Measurements from ENCODE around the gene ACTN1. TPM values are rescaled to one million over a fixed set of nuclear protein-coding genes. Genes with fewer than 3 reads are reported as not detected.

ACTN1 gene
- total and polyA plus RNA-seq, 2 experiments from 2014 or later = 88.0 to 163 TPM

DNA sequence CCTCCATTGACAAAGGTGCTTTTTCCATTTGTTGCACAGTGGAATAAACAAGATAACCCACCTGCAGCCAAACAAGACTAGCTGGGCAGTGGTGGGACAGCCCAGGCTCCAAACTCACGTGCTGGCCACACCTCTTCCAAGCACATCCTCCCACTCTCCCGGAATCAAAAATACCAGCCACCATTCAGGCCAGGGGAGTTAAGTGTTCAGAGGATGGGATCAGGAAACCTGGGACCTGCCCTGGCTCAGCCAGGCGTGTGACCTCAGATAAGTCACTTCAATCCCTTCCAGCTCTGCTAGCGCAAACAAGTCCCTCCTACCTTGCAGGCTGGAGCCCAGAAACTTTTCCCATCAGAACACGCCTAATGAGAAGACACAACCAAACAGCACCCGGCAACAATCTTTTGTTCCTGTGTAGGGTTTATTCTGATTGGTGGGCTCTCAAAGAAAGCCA lies 43.3 kb downstream of the ACTN1 start:
- H3K9me3 ChIP-seq (ENCODE audit: low read depth) = no peaks in the 10 kb centered on the region
- no peak for DNase-seq (ENCODE audit: low spot score)
- H3K4me3 ChIP-seq = no peak overlapping the region
- H3K4me1 ChIP-seq (ENCODE audit: insufficient read depth) = peaks cover 47% of the 10 kb centered on the region
- WGBS (ENCODE audit: low lambda C conversion rate, missing lambda C conversion rate) = 58% methylated on average over 6 of the region's 6 CpGs
- TF ChIP-seq EZH2phosphoT487 (IDR thresholded peaks at IDR 0.05; ENCODE audit: low read depth, severe bottlenecking, unreplicated experiment) = no peak
- no peak for TF ChIP-seq EZH2 (IDR thresholded peaks at IDR 0.05; ENCODE audit: borderline replicate concordance)
- TF ChIP-seq, protein P1, sequence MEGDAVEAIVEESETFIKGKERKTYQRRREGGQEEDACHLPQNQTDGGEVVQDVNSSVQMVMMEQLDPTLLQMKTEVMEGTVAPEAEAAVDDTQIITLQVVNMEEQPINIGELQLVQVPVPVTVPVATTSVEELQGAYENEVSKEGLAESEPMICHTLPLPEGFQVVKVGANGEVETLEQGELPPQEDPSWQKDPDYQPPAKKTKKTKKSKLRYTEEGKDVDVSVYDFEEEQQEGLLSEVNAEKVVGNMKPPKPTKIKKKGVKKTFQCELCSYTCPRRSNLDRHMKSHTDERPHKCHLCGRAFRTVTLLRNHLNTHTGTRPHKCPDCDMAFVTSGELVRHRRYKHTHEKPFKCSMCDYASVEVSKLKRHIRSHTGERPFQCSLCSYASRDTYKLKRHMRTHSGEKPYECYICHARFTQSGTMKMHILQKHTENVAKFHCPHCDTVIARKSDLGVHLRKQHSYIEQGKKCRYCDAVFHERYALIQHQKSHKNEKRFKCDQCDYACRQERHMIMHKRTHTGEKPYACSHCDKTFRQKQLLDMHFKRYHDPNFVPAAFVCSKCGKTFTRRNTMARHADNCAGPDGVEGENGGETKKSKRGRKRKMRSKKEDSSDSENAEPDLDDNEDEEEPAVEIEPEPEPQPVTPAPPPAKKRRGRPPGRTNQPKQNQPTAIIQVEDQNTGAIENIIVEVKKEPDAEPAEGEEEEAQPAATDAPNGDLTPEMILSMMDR (IDR thresholded peaks at IDR 0.05; ENCODE audit: poor library complexity) = no peak
- peaks cover 9% of the 10 kb centered on the region for H4K20me1 ChIP-seq (ENCODE audit: insufficient read depth, poor library complexity, severe bottlenecking)
- H3K9me2 ChIP-seq (replicated peaks; ENCODE audit: insufficient read depth) = no peaks in the 10 kb centered on the region
- H3K4me2 ChIP-seq = no peak overlapping the region
- H2AFZ ChIP-seq = no peak overlapping the region
- H3K79me2 ChIP-seq = peaks cover 81% of the 10 kb centered on the region
- H3K27ac ChIP-seq = peak overlapping the region; percentile 58
- H3K27me3 ChIP-seq = no peaks in the 10 kb centered on the region
- H3K36me3 ChIP-seq (replicated peaks; ENCODE audit: insufficient read depth, low read depth) = no peaks in the 10 kb centered on the region

DNA sequence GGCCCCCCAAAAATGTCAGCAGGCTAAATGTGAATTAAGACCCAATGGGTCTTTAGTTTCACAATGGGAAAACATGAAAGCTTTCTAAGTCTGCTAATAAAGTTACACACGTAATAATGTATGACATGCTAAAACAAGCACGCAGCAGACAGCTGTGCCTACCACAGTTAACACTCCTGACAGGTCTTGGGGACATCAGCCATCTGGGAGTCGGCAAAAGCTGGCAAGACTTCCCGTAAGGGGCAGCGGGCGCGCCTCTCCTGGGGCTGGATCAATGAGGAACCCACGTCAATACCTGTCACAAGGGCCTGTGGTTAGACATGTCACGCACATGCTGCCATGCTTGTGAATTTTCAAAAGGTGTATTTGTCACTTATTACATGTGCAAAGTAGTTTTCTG lies 45.0 kb downstream of the ACTN1 start:
- Histone ChIP-seq H3K4me1 (ENCODE audit: insufficient read depth) (peaks cover 30% of the 10 kb centered on the region), H3K27me3 (no peaks in the 10 kb centered on the region), H4K20me1 (ENCODE audit: insufficient read depth, poor library complexity, severe bottlenecking) (peaks cover 23% of the 10 kb centered on the region), H2AFZ (no peak overlapping the region), H3K9me2 (replicated peaks; ENCODE audit: insufficient read depth) (no peaks in the 10 kb centered on the region), H3K4me2 (no peak overlapping the region), H3K9me3 (ENCODE audit: low read depth) (no peaks in the 10 kb centered on the region), H3K36me3 (replicated peaks; ENCODE audit: insufficient read depth, low read depth) (no peaks in the 10 kb centered on the region), H3K4me3 (no peak overlapping the region), H3K27ac (no peak overlapping the region), H3K79me2 (peaks cover 89% of the 10 kb centered on the region)
- 91% methylated on average over 9 of the region's 9 CpGs for WGBS (ENCODE audit: low lambda C conversion rate, missing lambda C conversion rate)
- TF ChIP-seq, protein P1 (IDR thresholded peaks at IDR 0.05; ENCODE audit: poor library complexity) = no peak
- no peak for DNase-seq (ENCODE audit: low spot score)

DNA sequence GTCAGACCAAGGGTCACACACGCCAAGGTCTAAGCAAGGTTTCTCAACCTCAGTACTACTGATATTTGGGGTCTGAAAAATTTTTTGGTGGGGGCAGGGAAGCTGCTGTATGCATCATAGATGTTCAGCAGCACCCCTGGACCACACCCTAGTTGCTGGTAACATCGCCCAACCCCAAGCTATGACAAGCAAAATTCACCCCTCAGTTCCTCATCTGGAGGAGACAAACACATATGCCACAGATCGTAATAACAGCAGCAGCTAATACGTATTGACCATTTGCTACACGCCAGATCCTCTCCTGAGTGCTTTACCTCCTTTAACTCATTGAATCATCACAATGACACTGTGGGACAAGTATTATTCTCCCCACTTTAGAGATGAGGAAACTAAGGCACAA lies 46.4 kb downstream of the ACTN1 start:
- no peak overlapping the region for H3K27ac ChIP-seq

More for the DNA sequence above, 46.4 kb downstream of the ACTN1 start:
- no peak overlapping the region for H3K4me2 ChIP-seq
- TF ChIP-seq EZH2phosphoT487 (IDR thresholded peaks at IDR 0.05; ENCODE audit: low read depth, severe bottlenecking, unreplicated experiment) (no peak), EZH2 (IDR thresholded peaks at IDR 0.05; ENCODE audit: borderline replicate concordance) (no peak)
- TF ChIP-seq, protein P1 (IDR thresholded peaks at IDR 0.05; ENCODE audit: poor library complexity) = no peak
- DNase-seq (ENCODE audit: low spot score) = no peak
- no peaks in the 10 kb centered on the region for H3K36me3 ChIP-seq (replicated peaks; ENCODE audit: insufficient read depth, low read depth)
- H3K4me3 ChIP-seq = no peak overlapping the region
- H2AFZ ChIP-seq = no peak overlapping the region
- peaks cover 24% of the 10 kb centered on the region for H4K20me1 ChIP-seq (ENCODE audit: insufficient read depth, poor library complexity, severe bottlenecking)
- no peaks in the 10 kb centered on the region for H3K27me3 ChIP-seq
- no peaks in the 10 kb centered on the region for H3K9me2 ChIP-seq (replicated peaks; ENCODE audit: insufficient read depth)
- no peaks in the 10 kb centered on the region for H3K9me3 ChIP-seq (ENCODE audit: low read depth)
- peaks cover 24% of the 10 kb centered on the region for H3K4me1 ChIP-seq (ENCODE audit: insufficient read depth)
- H3K79me2 ChIP-seq = peaks cover 96% of the 10 kb centered on the region
- 97% methylated on average over 5 of the region's 5 CpGs for WGBS (ENCODE audit: low lambda C conversion rate, missing lambda C conversion rate)

Measured in hepatocyte (in vitro differentiated cells).